LNCAP (cell line): Measurements from ENCODE around the gene CTSK.

Experiments
- TF ChIP-seq, protein P1 (sequence below): fragments of 450-650 bp; IDR thresholded peaks from 2 replicates; pipeline ENCODE4 v1.5.1; 2017; ENCODE audit warnings: mild to moderate bottlenecking

CTSK gene

DNA sequence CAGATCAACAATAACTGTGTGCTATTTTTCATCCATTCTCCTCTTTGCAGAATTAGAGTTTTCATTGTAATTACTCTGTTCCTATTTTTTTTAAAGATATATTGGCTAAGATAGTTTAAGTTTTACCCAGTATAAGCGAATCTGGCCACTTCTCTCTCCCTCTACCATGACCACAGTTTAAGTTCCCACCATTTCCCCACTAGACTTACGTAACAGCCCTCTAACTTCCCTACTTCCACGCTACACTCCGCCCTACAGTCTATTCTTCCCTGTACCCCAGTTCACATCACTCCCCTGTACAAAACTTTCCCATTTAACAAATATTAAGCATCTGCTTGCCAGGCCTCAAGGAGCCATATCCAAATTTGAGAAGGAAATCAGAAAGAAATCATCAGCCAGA is 16.5 kb downstream of the CTSK start:
- TF ChIP-seq, protein P1, sequence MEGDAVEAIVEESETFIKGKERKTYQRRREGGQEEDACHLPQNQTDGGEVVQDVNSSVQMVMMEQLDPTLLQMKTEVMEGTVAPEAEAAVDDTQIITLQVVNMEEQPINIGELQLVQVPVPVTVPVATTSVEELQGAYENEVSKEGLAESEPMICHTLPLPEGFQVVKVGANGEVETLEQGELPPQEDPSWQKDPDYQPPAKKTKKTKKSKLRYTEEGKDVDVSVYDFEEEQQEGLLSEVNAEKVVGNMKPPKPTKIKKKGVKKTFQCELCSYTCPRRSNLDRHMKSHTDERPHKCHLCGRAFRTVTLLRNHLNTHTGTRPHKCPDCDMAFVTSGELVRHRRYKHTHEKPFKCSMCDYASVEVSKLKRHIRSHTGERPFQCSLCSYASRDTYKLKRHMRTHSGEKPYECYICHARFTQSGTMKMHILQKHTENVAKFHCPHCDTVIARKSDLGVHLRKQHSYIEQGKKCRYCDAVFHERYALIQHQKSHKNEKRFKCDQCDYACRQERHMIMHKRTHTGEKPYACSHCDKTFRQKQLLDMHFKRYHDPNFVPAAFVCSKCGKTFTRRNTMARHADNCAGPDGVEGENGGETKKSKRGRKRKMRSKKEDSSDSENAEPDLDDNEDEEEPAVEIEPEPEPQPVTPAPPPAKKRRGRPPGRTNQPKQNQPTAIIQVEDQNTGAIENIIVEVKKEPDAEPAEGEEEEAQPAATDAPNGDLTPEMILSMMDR, result no peak

DNA sequence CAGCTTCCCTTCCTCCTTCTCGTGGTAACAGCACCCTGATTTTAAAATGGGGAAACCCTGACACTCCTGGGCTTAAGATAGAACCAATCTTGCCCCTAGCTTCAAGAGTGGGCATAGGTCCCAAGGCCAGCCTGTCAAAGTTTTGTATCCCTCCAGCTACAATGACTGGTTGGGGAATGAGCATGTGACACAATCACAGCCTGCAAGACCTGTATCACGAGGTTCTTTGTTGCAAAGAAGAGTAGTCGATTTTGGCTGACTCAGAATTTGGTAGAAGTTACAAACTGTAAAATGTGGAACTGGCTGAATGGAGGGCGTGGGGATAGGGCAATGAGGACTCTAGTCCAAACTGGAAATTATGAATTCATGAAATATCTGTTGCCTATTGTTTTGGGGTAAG is 18.7 kb downstream of the CTSK start:
- TF ChIP-seq, protein P1, result no peak

DNA sequence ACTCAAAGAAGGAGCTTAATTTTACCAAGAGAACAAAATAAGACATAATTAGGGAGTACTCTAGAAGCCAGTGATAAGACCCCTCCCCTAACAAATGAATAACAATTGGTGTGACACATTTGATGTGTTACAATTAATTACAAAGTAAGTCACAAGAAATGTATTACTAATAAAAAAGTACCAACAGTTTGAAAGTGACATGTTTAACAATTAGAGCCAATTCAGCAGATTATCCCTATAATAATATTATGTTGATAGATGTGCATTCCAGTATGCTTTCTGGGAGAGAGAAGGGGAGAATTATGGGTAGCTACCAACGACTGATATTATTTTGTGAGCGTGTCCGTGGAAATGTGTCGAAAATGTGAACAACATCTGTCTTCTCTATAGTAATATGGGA is 19.1 kb downstream of the CTSK start:
- TF ChIP-seq, protein P1, result no peak

DNA sequence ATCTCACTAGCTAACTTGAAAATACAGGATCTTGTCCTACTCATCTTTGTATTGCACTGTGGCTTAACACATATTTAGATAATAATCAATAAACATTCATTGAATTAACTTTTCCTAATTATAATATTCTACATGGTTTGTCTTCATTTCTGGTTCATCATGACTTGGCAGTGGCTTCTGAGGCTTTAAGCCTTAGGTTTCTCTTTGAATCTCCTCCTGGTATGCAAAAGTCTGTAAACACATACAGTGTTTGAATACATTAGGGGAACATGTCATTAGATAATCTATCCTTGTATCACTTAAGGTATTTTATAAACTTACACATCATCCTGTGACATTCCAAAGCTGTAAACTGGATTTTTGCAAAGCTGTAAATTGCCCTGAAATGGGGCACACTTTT is 20.6 kb downstream of the CTSK start:
- TF ChIP-seq, protein P1, result no peak

DNA sequence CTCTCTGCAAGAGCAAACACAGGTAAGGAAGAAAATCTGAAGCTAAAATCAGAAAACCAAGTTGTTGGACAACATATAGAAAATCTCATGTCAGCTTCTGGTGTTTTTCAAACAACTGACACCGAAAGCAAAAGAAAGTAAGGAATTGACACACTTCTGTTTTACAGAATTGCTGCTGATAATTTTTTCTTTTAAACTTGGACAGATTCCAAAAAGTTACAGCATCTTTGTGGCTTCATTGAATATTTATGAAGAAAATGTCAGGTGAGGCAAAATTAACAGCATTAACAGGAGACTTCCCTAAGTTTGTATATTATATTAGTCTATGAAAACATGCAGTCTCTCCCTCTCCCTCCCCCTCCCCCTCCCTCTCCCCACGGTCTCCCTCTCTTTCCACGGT is 27.6 kb downstream of the CTSK start:
- TF ChIP-seq, protein P1, result no peak

DNA sequence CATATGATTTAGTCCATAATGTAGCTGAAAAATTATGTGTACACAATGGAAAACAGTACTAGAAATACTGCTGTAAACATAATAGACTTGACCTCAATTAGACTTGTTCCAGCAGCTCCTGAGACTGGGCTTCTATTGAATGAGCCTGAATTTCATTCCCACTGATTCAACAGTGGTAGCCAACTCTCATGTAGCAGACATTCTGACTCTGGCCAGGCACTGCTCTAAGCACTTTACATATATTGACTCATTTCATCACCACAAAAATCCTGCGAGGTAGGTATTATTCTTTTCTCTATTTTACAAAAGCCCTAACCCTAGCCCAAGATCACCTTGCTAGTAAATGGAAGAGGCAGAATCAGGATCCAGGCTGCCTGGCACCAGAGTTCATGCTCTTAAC is 29.7 kb downstream of the CTSK start:
- TF ChIP-seq, protein P1, result no peak

DNA sequence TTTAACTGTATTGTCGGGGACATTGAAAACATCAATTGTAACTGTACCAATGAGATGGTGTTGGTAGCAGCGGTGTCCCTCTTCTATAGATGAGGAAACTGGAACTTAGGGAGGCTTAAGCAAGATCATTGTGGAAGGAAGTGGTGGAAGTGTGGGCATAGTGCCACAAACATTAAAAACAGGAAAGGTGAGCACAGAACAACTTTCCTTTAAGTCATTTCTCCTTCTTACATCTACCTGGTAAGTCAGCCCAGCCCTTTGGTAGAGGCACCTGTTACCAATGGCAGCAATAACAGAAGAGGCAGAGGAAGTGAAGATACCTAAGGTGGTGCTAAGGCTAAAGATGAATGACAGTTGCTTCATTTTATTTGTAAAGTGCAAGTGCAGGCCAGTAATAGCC is 30.5 kb downstream of the CTSK start:
- TF ChIP-seq, protein P1, result no peak

DNA sequence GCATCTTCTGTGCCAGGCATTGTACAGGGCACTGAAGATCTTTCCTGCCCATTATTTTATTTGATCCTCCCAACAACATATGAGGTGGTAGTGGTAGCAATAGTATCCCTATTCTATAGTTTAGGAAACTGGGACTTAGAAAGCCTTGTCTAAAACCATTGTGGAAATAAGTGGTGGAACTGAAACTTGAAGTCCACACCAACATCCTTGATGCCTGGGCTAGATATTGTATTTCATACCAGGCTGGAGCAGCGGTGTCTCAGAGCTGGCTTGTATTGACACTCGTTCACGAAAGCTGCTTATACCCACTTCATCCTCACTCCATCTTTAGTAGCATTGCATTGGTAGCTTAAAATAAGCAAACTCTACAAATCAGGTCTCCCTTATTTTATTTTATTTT is 32.8 kb downstream of the CTSK start:
- TF ChIP-seq, protein P1, result no peak
